Measurements from ENCODE around the gene GFRA1. TPM values are rescaled to one million over a fixed set of nuclear protein-coding genes. Genes with fewer than 3 reads are reported as not detected.
A peak's percentile ranks its signal among the peaks of the same experiment; 100 is the strongest.

GFRA1 gene
- total RNA-seq, 1 experiment from 2014 or later, result 10.5 TPM

DNA sequence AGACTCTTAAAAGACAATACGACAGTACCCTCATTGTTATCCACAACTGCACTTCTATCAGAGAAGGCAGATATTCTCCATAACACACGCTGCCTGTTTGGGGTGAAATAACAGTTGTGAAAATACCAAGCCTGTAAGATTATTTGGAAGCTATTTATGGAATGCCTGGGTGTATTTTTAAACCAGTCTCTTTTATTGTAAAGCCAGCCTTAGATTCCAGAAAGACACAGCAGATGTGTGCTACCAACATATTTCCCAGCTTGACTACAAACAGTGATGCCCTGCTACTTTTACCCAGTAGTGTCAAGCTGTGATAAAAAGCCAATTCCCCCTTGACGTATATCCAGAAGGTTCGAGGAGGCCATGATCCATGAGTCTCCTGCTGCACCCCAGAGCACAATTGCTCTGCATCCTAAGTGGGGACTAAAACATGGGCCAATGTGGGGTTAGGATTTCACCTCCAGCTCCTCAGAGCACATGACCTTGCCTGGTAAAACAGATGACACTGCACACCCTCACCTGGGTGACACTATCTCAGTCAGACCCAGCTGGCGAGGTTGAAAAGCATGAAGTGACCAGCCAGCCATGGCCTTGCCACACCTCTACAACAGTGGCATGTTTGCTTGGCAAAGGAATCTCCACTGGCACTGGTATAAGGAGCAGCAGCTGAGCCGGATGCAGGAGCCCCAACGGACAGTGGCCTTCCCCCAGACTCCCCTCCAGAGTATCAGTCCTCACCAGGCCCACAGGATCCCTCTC lies 62.2 kb downstream of the GFRA1 start:
- no peak for DNase-seq (ENCODE audit: low read depth)
- in situ Hi-C loops (cut with HindIII; ENCODE audit: low pct_unique_long_range_greater_than_20kb, low sequenced_read_pairs), result no loop called here

- in situ Hi-C loops (cut with HindIII; ENCODE audit: low pct_unique_long_range_greater_than_20kb, low sequenced_read_pairs), result no loop called here
- DNase-seq (ENCODE audit: low read depth), result no peak
Observed at GRCh38 chr10:116209781-116210180, 63.2 kb downstream of the GFRA1 start.

DNA sequence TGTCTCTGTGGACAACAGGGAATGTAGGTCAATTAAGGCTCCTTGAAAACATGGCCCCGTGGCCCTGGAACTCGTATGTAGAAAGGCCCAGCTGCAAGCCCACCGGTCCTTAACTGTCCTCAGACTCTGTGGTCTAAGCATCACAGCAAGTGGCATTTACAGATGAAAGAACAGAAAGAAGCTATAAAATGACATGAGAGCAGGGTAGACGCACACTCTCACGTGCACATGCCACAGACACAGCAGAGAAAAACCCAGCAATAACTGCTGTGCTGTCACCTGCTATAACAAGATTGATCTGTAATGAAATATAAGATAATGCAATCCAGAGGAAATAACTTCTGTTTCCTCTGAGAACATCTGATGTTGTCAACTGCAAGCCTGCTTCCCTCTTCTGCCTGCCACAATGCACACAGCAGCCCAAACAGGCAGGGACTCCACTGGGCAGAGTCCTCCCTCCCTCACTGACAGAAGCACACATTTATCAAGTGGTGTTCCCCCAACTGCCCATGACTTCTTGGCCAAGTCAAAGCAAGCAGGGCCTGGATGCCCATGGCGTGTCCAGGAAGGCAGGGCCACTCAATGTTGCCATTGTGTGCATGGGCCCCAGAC lies 63.9 kb downstream of the GFRA1 start:
- no peak for DNase-seq (ENCODE audit: low read depth)
- in situ Hi-C loops (cut with HindIII; ENCODE audit: low pct_unique_long_range_greater_than_20kb, low sequenced_read_pairs), result no loop called here

DNA sequence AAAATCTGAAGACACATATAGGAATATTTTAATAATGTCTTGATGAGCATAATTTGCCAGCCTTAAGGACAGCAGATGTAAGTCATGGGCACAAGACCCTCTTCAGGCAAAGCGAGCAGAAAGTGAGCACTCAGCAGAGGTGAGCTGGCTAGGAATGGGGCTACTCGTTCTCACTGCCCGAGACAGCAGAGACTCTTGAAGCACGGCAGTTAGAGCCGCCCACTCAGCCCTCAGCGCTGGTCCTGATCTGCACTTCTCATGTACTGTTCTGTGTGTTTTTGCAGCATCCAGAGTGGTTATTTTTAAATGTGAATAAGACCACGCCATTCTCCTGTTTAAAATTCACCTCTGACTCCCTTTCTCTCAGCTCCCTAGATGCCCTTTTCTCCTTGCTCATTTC lies 65.3 kb downstream of the GFRA1 start:
- no peak for DNase-seq (ENCODE audit: low read depth)
- in situ Hi-C loops (cut with HindIII; ENCODE audit: low pct_unique_long_range_greater_than_20kb, low sequenced_read_pairs), result no loop called here

GRCh38 chr10:116203661-116204060 lies 69.3 kb downstream of the GFRA1 start:
- in situ Hi-C loops (cut with HindIII; ENCODE audit: low pct_unique_long_range_greater_than_20kb, low sequenced_read_pairs), result no loop called here
- DNase-seq (ENCODE audit: low read depth), result no peak

GRCh38 chr10:116201670-116202430 lies 71.2 kb downstream of the GFRA1 start:
- in situ Hi-C loops (cut with HindIII; ENCODE audit: low pct_unique_long_range_greater_than_20kb, low sequenced_read_pairs), result no loop called here
- DNase-seq (ENCODE audit: low read depth), result no peak

- in situ Hi-C loops (cut with HindIII; ENCODE audit: low pct_unique_long_range_greater_than_20kb, low sequenced_read_pairs), result no loop called here
- DNase-seq (ENCODE audit: low read depth), result peak; percentile 3
Observed at GRCh38 chr10:116201011-116201410, 72.0 kb downstream of the GFRA1 start.

DNA sequence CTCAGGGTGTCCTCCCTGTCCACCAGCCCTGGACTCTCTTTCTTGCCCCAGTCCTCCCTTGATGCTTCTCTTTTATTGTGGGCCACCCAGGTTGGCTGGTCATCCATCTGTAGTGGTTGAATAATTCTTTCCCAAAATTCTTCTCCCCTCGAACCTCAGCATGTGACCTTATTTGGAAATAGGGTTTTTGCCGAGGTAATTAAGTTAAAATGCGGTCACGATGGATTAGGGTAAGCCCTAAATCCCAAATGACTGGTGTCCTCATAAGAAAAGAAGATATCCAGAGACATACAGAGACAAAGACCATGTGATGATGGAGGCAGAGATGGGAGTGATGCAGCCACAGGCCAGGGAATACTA lies 74.3 kb downstream of the GFRA1 start:
- no peak for DNase-seq (ENCODE audit: low read depth)
- in situ Hi-C loops (cut with HindIII; ENCODE audit: low pct_unique_long_range_greater_than_20kb, low sequenced_read_pairs), result no loop called here

DNA sequence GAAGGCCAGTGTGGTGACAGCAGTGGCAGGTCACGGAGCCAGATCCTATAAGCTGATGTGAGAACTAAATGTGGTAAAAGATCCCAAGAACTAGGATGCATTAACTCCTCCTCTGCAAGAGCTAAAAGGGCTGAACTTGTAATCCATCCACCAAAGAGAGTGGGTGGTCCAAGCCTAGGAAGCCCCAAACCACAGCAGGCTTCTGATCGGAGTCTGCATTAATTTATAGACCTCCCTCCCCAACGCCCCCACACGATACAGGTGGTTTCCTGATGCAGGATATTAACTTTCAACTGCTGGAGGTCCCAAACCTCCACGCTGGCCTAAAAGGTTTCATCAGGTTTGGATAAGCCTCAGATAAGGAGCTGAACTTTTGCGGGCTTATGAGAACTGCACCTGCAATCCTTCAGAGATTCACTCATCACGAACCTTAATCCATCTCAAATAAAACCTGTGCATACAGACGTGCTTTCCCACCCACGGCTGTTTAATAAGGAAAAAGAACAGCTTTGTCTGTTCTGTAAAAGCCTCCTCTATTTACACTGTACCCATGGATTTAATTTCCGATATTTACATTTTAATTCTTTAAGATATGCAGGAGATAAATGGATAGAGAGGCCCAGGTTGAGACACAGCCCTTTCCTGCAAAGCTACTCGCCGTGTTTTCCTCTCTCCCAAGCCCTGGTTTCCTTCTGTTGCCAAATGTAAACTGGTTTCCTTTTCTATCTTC lies 74.9 kb downstream of the GFRA1 start:
- DNase-seq (ENCODE audit: low read depth), result no peak

GRCh38 chr10:116195583-116195982 lies 77.4 kb downstream of the GFRA1 start:
- in situ Hi-C loops (cut with HindIII; ENCODE audit: low pct_unique_long_range_greater_than_20kb, low sequenced_read_pairs), result no loop called here
- no peak for DNase-seq (ENCODE audit: low read depth)

More for the DNA sequence above, 74.9 kb downstream of the GFRA1 start:
- in situ Hi-C loops (cut with HindIII; ENCODE audit: low pct_unique_long_range_greater_than_20kb, low sequenced_read_pairs), result no loop called here

DNA sequence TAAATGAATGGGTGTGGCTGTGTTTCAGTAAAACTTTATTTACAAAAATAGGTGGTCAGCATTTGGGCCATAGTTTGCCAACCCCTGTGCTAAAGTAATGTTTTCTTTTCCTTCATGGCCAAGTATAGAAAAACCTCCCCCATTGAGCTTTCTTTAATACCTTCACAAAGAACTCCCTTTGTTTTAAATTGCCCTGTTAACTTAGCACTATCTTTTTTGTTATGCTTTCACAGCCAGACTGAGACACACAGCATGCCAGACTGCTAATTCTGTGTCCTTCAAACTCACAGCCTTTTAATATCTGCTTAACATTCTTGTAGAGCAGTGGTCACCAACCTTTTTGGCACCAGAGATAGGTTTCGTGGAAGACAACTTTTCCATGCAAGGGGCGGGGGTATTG lies 78.0 kb downstream of the GFRA1 start:
- in situ Hi-C loops (cut with HindIII; ENCODE audit: low pct_unique_long_range_greater_than_20kb, low sequenced_read_pairs), result no loop called here
- DNase-seq (ENCODE audit: low read depth), result no peak

- DNase-seq (ENCODE audit: low read depth), result no peak
- in situ Hi-C loops (cut with HindIII; ENCODE audit: low pct_unique_long_range_greater_than_20kb, low sequenced_read_pairs), result no loop called here
Observed at GRCh38 chr10:116194061-116194460, 78.9 kb downstream of the GFRA1 start.

GRCh38 chr10:116190883-116191282 lies 82.1 kb downstream of the GFRA1 start:
- in situ Hi-C loops (cut with HindIII; ENCODE audit: low pct_unique_long_range_greater_than_20kb, low sequenced_read_pairs), result no loop called here
- no peak for DNase-seq (ENCODE audit: low read depth)

DNA sequence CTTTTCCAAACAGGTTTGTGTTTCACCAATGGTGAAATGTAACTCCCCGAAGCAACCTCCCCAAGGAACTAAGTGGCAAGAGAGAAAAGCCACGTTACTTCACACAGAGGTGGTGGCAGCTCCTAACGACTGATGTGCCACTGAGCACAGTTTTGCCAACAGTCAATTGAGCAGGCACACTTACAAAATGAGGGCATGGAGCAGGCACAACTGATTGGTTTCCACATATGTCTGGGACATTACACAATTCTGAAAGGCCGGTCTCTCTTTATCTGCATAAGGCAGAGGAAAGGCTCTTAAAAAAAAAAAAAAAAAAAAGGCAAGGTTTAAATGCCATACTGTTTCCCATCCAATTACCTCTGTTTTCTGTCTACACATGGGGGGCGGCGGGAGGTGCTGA lies 86.7 kb downstream of the GFRA1 start:
- in situ Hi-C loops (cut with HindIII; ENCODE audit: low pct_unique_long_range_greater_than_20kb, low sequenced_read_pairs), result no loop called here

DNA sequence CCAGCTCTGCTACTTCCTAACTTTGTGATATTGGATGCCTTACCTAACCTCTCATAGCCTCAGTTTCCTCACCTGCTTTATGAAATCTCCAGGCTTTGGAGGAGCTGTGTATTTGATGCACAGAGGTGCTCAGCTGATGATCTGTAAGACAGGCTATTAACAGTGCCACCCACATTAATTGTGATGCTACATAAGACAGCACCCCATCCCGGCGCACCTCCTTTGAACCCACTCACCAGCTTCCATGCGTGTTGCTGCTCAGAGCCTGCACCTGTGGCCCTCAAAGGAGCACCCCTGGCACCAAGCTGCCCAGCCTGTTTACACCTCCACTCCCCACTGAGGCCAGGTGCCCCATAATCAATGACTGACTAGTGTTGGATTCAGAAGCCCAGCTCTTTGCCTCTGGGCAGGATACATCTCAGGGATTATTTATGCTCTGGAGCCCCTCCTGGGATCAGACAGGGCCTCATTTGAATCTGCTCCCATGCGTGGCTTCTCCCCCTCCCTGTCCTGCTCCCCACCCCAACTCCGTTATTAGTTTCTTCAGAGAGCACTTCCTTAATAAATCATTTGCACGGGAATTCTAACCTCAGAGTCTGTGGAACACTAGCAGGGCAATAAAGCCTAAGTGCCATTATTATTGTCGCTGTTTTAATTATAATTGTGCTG lies 87.7 kb downstream of the GFRA1 start:
- DNase-seq (ENCODE audit: low read depth), result no peak
- in situ Hi-C loops (cut with HindIII; ENCODE audit: low pct_unique_long_range_greater_than_20kb, low sequenced_read_pairs), result no loop called here

More for the DNA sequence above, 86.7 kb downstream of the GFRA1 start:
- DNase-seq (ENCODE audit: low read depth), result no peak

- in situ Hi-C loops (cut with HindIII; ENCODE audit: low pct_unique_long_range_greater_than_20kb, low sequenced_read_pairs), result no loop called here
- DNase-seq (ENCODE audit: low read depth), result no peak
Observed at GRCh38 chr10:116184512-116184794, 88.6 kb downstream of the GFRA1 start.

GRCh38 chr10:116183733-116184511 lies 89.1 kb downstream of the GFRA1 start:
- in situ Hi-C loops (cut with HindIII; ENCODE audit: low pct_unique_long_range_greater_than_20kb, low sequenced_read_pairs), result no loop called here
- peak; percentile 41 for DNase-seq (ENCODE audit: low read depth)

DNA sequence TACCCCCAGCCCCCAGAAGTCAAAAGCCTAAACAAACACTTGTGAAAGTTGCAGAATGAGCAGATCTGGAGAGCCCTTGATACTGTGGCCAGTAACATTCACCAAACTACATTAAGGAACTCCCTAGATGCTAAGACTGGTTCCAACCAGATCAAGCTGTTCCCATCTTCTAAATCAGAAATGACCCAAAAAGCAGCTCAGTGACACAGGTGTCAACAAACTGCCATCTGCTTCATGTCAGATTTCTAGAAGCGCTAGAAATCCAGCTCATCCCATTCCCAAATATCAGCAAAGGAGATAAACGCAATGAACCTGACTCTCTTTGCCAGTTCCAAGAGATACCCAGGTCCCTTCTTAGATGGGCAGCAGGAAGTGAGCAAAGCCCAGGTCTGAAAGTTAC lies 90.6 kb downstream of the GFRA1 start:
- in situ Hi-C loops (cut with HindIII; ENCODE audit: low pct_unique_long_range_greater_than_20kb, low sequenced_read_pairs), result no loop called here
- no peak for DNase-seq (ENCODE audit: low read depth)

All from Caki2 (cell line).